Small intestine (tissue), 16 donors: ENCODE measurements around the gene LDB2. TPM values are rescaled to one million over a fixed set of nuclear protein-coding genes. Genes with fewer than 3 reads are reported as not detected.
A peak's percentile ranks its signal among the peaks of the same experiment; 100 is the strongest.
"Not testable (repeated sequence)": the region's sequence is repeated elsewhere in the genome, so short reads cannot be mapped to it uniquely, and the experiment has no call there.

ENCODE experiments used
- DNase-seq, 2 donors: peaks; one replicate each; pipeline versions ENCODE4 v3.0.0 to v3.0.0-alpha.2; 2013
- FAIRE-seq: peaks from 2 replicates; lab custom pipeline; 2012; peaks lifted over from hg19 to GRCh38; lab: Jason Lieb, UNC
- H3K27ac ChIP-seq, 3 donors: one replicate each; pipeline ENCODE4 v1.5.1; 2013; ENCODE audit warnings: low read length in 2 of 3, mild to moderate bottlenecking in 2 of 3, control low read depth in 1 of 3, inconsistent platforms in 1 of 3, low read depth in 1 of 3, moderate library complexity in 1 of 3
- H3K27me3 ChIP-seq, 3 donors: one replicate each; pipeline ENCODE4 v1.6.1; 2013; ENCODE audit warnings: low read length in 3 of 3, inconsistent platforms in 1 of 3; ENCODE audit not compliant: control insufficient read depth in 3 of 3, insufficient read depth in 3 of 3
- H3K36me3 ChIP-seq, 3 donors: one replicate each; pipeline ENCODE4 v1.6.1; 2013; ENCODE audit warnings: low read length in 3 of 3, inconsistent platforms in 1 of 3, low read depth in 1 of 3, mild to moderate bottlenecking in 1 of 3, moderate library complexity in 1 of 3; ENCODE audit not compliant: control insufficient read depth in 3 of 3, insufficient read depth in 2 of 3
- H3K4me1 ChIP-seq, 3 donors: one replicate each; pipeline ENCODE4 v1.6.1; 2013; ENCODE audit warnings: low read length in 2 of 3, inconsistent platforms in 1 of 3, low read depth in 1 of 3, mild to moderate bottlenecking in 1 of 3, moderate library complexity in 1 of 3; ENCODE audit not compliant: control insufficient read depth in 3 of 3, insufficient read depth in 2 of 3
- H3K4me3 ChIP-seq, 3 donors: one replicate each; pipeline ENCODE4 v1.5.1; 2013; ENCODE audit warnings: low read length in 3 of 3, control low read depth in 1 of 3, inconsistent platforms in 1 of 3, low read depth in 1 of 3, mild to moderate bottlenecking in 1 of 3, moderate library complexity in 1 of 3
- H3K9me3 ChIP-seq, 2 donors: one replicate each; pipeline ENCODE4 v1.6.1; 2013; ENCODE audit warnings: low read depth in 1 of 2, low read length in 1 of 2; ENCODE audit not compliant: control insufficient read depth in 2 of 2, insufficient read depth in 1 of 2
- WGBS, 3 donors: extraction: QIAGEN DNeasy Blood & Tissue Kit; methylation state at CpG; one replicate each; pipeline ENCODE4 v1.1.7; 2013; 5-methylcytosine and 5-hydroxymethylcytosine counted together
- long read RNA-seq, 10 donors: transcript quantifications; one replicate each; lab custom pipeline, GENCODE V29; 2026
- polyA plus RNA-seq, 4 donors: library from polyadenylated mRNA; stranded (reverse) in 3 of 4; unstranded in 1 of 4; fragments of 200-250 nt in 3 of 4; fragments of 120-200 nt in 1 of 4; gene quantifications; one replicate each; pipeline versions ENCODE4 v1.2.1 to v1.2.3, GENCODE V29; 2013
- donor health status: healthy with polysubstance abuse.
- donor health status: control.
- donor health status: control.
- donor health status: Bipolar disorder and iron deficiency.
- donor health status: healthy.

The LDB2 gene
- polyA plus RNA-seq: 10 to 100 TPM in 1 of 4 donors, 1 to 10 TPM in 3; 1.1 to 19.2 (median 6.6) TPM
- long read RNA-seq, donor 1, partial matches to known transcripts: 0 of 2 reads
- long read RNA-seq, donor 1, other reads (novel, unspliced or antisense): 0 of 2 reads
- long read RNA-seq, donor 2, partial matches to known transcripts: 0 of 1 reads
- long read RNA-seq, donor 2, other reads (novel, unspliced or antisense): 0 of 1 reads
- long read RNA-seq, donor 3, partial matches to known transcripts: 0 of 2 reads
- long read RNA-seq, donor 3, other reads (novel, unspliced or antisense): 0 of 2 reads
- long read RNA-seq, donor 4: 0 reads
- long read RNA-seq, donor 5: 0 reads
- long read RNA-seq, donor 6: 0 reads
- long read RNA-seq, donor 7: 0 reads
- long read RNA-seq, donor 8, partial matches to known transcripts: 0 of 1 reads
- long read RNA-seq, donor 8, other reads (novel, unspliced or antisense): 0 of 1 reads
- long read RNA-seq, donor 9: 0 reads
- long read RNA-seq, donor 10, partial matches to known transcripts: 0 of 4 reads
- long read RNA-seq, donor 10, other reads (novel, unspliced or antisense): 0 of 4 reads

- DNase-seq: peak in 1 of 2 donors; percentile 39
- peak within 1 kb of the TSS in 1 of 3 donors; percentile 58 for H3K4me3 ChIP-seq
- peak within 1 kb of the TSS in 2 of 3 donors; percentile 48 to 78 for H3K27ac ChIP-seq
- no peak for FAIRE-seq
- peaks cover 0 to 3% (median 0%) of the 10 kb centered on the region in 3 donors for H3K27me3 ChIP-seq
- 6 to 20% (median 17%) methylated on average over 17 to 18 of the region's 18 CpGs for WGBS, 3 donors
- no peaks in the 10 kb centered on the region for H3K4me1 ChIP-seq
- no peaks in the 10 kb centered on the region for H3K9me3 ChIP-seq
- no peaks in the 10 kb centered on the region for H3K36me3 ChIP-seq
Observed at GRCh38 chr4:16897991-16898827, at the start of gene LDB2. Gene LDB2, minus strand, starts transcription at chr4:16898645.

- Histone ChIP-seq H3K4me3 (no peak overlapping the region), H3K27me3 (no peaks in the 10 kb centered on the region), H3K27ac (no peak overlapping the region), H3K36me3 (no peaks in the 10 kb centered on the region), H3K9me3 (peaks cover 0 to 5% of the 10 kb centered on the region in 2 donors), H3K4me1 (no peaks in the 10 kb centered on the region)
- no peak for DNase-seq
- WGBS, 3 donors: 95 to 97% (median 96%) methylated on average over 13 of the region's 14 CpGs
- FAIRE-seq: no peak
Observed at GRCh38 chr4:16942491-16942890, 44.0 kb upstream of the LDB2 start.

GRCh38 chr4:16939178-16939577 lies 40.7 kb upstream of the LDB2 start:
- DNase-seq: no peak
- H3K27me3 ChIP-seq: no peaks in the 10 kb centered on the region
- no peak overlapping the region for H3K27ac ChIP-seq
- no peak for FAIRE-seq
- H3K36me3 ChIP-seq: no peaks in the 10 kb centered on the region
- H3K4me1 ChIP-seq: no peaks in the 10 kb centered on the region
- H3K4me3 ChIP-seq: no peak overlapping the region
- 84 to 96% (median 91%) methylated on average over 2 of the region's 2 CpGs for WGBS, 3 donors
- peaks cover 0 to 5% of the 10 kb centered on the region in 2 donors for H3K9me3 ChIP-seq

- Histone ChIP-seq H3K36me3 (no peaks in the 10 kb centered on the region), H3K4me3 (no peak overlapping the region), H3K9me3 (peaks cover 0 to 5% of the 10 kb centered on the region in 2 donors), H3K27ac (no peak overlapping the region), H3K4me1 (no peaks in the 10 kb centered on the region), H3K27me3 (no peaks in the 10 kb centered on the region)
- WGBS, 3 donors: 64 to 77% (median 75%) methylated on average over 6 of the region's 6 CpGs
- no peak for FAIRE-seq
- DNase-seq: no peak
Observed at GRCh38 chr4:16938512-16939040, 40.1 kb upstream of the LDB2 start.

GRCh38 chr4:16931339-16932305 lies 33.2 kb upstream of the LDB2 start:
- no peaks in the 10 kb centered on the region for H3K36me3 ChIP-seq
- WGBS, 3 donors: 61 to 70% (median 66%) methylated on average over 5 of the region's 5 CpGs
- no peak overlapping the region for H3K4me3 ChIP-seq
- H3K4me1 ChIP-seq: no peaks in the 10 kb centered on the region
- no peak for DNase-seq
- no peak for FAIRE-seq
- H3K9me3 ChIP-seq: no peaks in the 10 kb centered on the region
- no peaks in the 10 kb centered on the region for H3K27me3 ChIP-seq
- no peak overlapping the region for H3K27ac ChIP-seq

- H3K4me3 ChIP-seq: no peak overlapping the region
- H3K36me3 ChIP-seq: no peaks in the 10 kb centered on the region
- FAIRE-seq (no peak), DNase-seq (no peak)
- H3K27ac ChIP-seq: no peak overlapping the region
- H3K4me1 ChIP-seq: no peaks in the 10 kb centered on the region
- no peaks in the 10 kb centered on the region for H3K9me3 ChIP-seq
- 33 to 60% (median 53%) methylated on average over 1 of the region's 1 CpG for WGBS, 3 donors
- H3K27me3 ChIP-seq: no peaks in the 10 kb centered on the region
Observed at GRCh38 chr4:16926214-16926613, 27.8 kb upstream of the LDB2 start.

- H3K36me3 ChIP-seq, H3K27me3 ChIP-seq, H3K27ac ChIP-seq, H3K4me3 ChIP-seq, H3K4me1 ChIP-seq, FAIRE-seq, DNase-seq: not testable (repeated sequence)
- 81 to 93% (median 90%) methylated on average over 4 of the region's 4 CpGs for WGBS, 3 donors
- H3K9me3 ChIP-seq: peaks cover 0 to 13% of the 10 kb centered on the region in 2 donors
Observed at GRCh38 chr4:16918716-16919115, 20.3 kb upstream of the LDB2 start.
